GM10266 (cell line): ENCODE results near the gene ZNF580.

Source experiments
- DNase-seq: peaks from one replicate; pipeline ENCODE4 v3.0.0; 2012; ENCODE audit errors: extremely low spot score
- CTCF ChIP-seq: IDR thresholded peaks from 2 replicates; pipeline ENCODE4 v1.5.1; 2012; ENCODE audit warnings: mild to moderate bottlenecking, low read depth; ENCODE audit not compliant: control insufficient read depth, insufficient read depth; ENCODE audit errors: missing control alignments

ZNF580 gene

GRCh38 chr19:55640577-55641425 lies at the start of gene ZNF580:
TSS of gene ZNF580 (plus strand) at chr19:55641002. CDS start at chr19:55642509, 1,507 bp downstream.
- no peak for TF ChIP-seq CTCF
- peak; percentile 81 for DNase-seq

GRCh38 chr19:55591555-55591954 lies 49.2 kb upstream of the ZNF580 start:
- DNase-seq: no peak
- TF ChIP-seq CTCF: no peak

GRCh38 chr19:55592391-55593090 lies 48.3 kb upstream of the ZNF580 start:
- no peak for TF ChIP-seq CTCF
- DNase-seq: no peak

- TF ChIP-seq CTCF: no peak
- DNase-seq: no peak
Measured at GRCh38 chr19:55593096-55593772, 47.6 kb upstream of the ZNF580 start.

GRCh38 chr19:55594996-55595545 lies 45.7 kb upstream of the ZNF580 start:
- DNase-seq: no peak
- no peak for TF ChIP-seq CTCF

- DNase-seq: no peak
- TF ChIP-seq CTCF: no peak
Measured at GRCh38 chr19:55596304-55596703, 44.5 kb upstream of the ZNF580 start.
